SK-N-SH (cell line): ENCODE measurements around the gene USP48. TPM values are rescaled to one million over a fixed set of nuclear protein-coding genes. Genes with fewer than 3 reads are reported as not detected.

ENCODE experiments used
- CTCF ChIA-PET: fragments of 300-600, 350-600 bp; formaldehyde crosslinking; extraction: SDS; loops from one replicate; lab custom pipeline; 2021; lab: Yijun Ruan, JAX
- POLR2A ChIA-PET: fragments of 350-600 bp; sonication (Branson Sonifier 250); formaldehyde crosslinking; extraction: SDS; loops from one replicate; lab custom pipeline; 2020; ENCODE audit warnings: antibody characterized with exemption, inconsistent platforms; lab: Yijun Ruan, JAX
- DNase-seq: peaks from one replicate; pipeline ENCODE4 v3.0.0; 2012
- H2AFZ ChIP-seq: fragments of 200-600 bp; sonication (generic); 2 replicates; pipeline ENCODE4 v1.8.1; 2016; ENCODE audit warnings: antibody characterized with exemption, mild to moderate bottlenecking, low read depth
- H3F3A ChIP-seq: fragments of 200-600 bp; sonication (generic); replicated peaks from 2 replicates; pipeline ENCODE3; 2016; ENCODE audit warnings: antibody characterized with exemption, mild to moderate bottlenecking; ENCODE audit not compliant: insufficient read depth
- H3K27ac ChIP-seq, 2 experiments: fragments of 200-500 bp in 1 of 2; fragments of 200-600 bp in 1 of 2; sonication (Bioruptor generic) in 1 of 2; sonication (generic), shearing (Covaris generic) in 1 of 2; 2 replicates each; pipeline versions ENCODE4 v1.5.1 to v1.6.1; 2014 to 2016; ENCODE audit warnings: low read depth in 2 of 2, inconsistent platforms in 1 of 2, low read length in 1 of 2, mild to moderate bottlenecking in 1 of 2, mixed read lengths in 1 of 2
- H3K27me3 ChIP-seq: fragments of 200-600 bp; sonication (generic), shearing (Covaris generic); 2 replicates; pipeline ENCODE4 v1.6.1; 2016; ENCODE audit warnings: mixed run types; ENCODE audit not compliant: insufficient read depth
- H3K36me3 ChIP-seq, 2 experiments: fragments of 200-500 bp in 1 of 2; fragments of 200-600 bp in 1 of 2; sonication (Bioruptor generic) in 1 of 2; sonication (generic) in 1 of 2; replicated peaks in 1 of 2; 2 replicates each; pipeline versions ENCODE3 to v1.5.1; 2014 to 2016; ENCODE audit warnings: low read length in 1 of 2, mild to moderate bottlenecking in 1 of 2; ENCODE audit not compliant: insufficient read depth in 2 of 2, control insufficient read depth in 1 of 2
- H3K4me1 ChIP-seq, 2 experiments: fragments of 200-500 bp in 1 of 2; fragments of 200-600 bp in 1 of 2; sonication (Bioruptor generic) in 1 of 2; sonication (generic), shearing (Covaris generic) in 1 of 2; 2 replicates each; pipeline versions ENCODE4 v1.5.1 to v1.6.1; 2014 to 2016; ENCODE audit warnings: low read depth in 1 of 2, low read length in 1 of 2, mixed run types in 1 of 2; ENCODE audit not compliant: insufficient read depth in 2 of 2, control insufficient read depth in 1 of 2
- H3K4me2 ChIP-seq: fragments of 200-600 bp; sonication (generic), shearing (Covaris generic); 2 replicates; pipeline ENCODE4 v1.6.1; 2017; ENCODE audit warnings: mixed run types
- H3K4me3 ChIP-seq, 2 experiments: fragments of 200-500 bp in 1 of 2; fragments of 200-600 bp in 1 of 2; sonication (Bioruptor generic) in 1 of 2; sonication (generic), shearing (Covaris generic) in 1 of 2; 2 replicates each; pipeline versions ENCODE4 v1.5.1 to v1.8.1; 2014 to 2016; ENCODE audit warnings: low read depth in 2 of 2, inconsistent platforms in 1 of 2, low read length in 1 of 2, mild to moderate bottlenecking in 1 of 2, mixed read lengths in 1 of 2, moderate library complexity in 1 of 2
- H3K79me2 ChIP-seq: fragments of 200-600 bp; sonication (generic); 2 replicates; pipeline ENCODE4 v1.8.1; 2017; ENCODE audit warnings: mild to moderate bottlenecking; ENCODE audit not compliant: insufficient read depth
- H3K9ac ChIP-seq: fragments of 200-600 bp; sonication (generic); 2 replicates; pipeline ENCODE4 v1.6.1; 2017; ENCODE audit warnings: mixed run types
- H3K9me2 ChIP-seq: fragments of 200-600 bp; sonication (generic); 2 replicates; pipeline ENCODE4 v1.6.1; 2017; ENCODE audit warnings: mixed run types
- H3K9me3 ChIP-seq: fragments of 200-600 bp; sonication (generic); 2 replicates; pipeline ENCODE4 v1.6.1; 2017; ENCODE audit warnings: mixed run types, mild to moderate bottlenecking, moderate library complexity
- H4K20me1 ChIP-seq: fragments of 200-600 bp; sonication (generic); 2 replicates; pipeline ENCODE4 v1.6.1; 2017; ENCODE audit warnings: mild to moderate bottlenecking, mixed run types; ENCODE audit not compliant: insufficient read depth
- CHD2 ChIP-seq: fragments of 150-350 bp; IDR thresholded peaks from 2 replicates; pipeline ENCODE4 v1.6.1; 2018; ENCODE audit warnings: low read length; ENCODE audit not compliant: partially characterized antibody
- ELF1 ChIP-seq: IDR thresholded peaks from 2 replicates; pipeline ENCODE4 v1.4.0; 2012
- EP300 ChIP-seq, 2 experiments: IDR thresholded peaks; 2 replicates each; pipeline versions ENCODE4 v1.4.0 to v1.6.1; 2012; ENCODE audit warnings: borderline replicate concordance in 1 of 2, low read depth in 1 of 2, low read length in 1 of 2
- EZH2phosphoT487 ChIP-seq: fragments of 200-600 bp; sonication (generic); IDR thresholded peaks from 2 replicates; pipeline ENCODE4 v1.6.1; 2017; ENCODE audit warnings: low read depth, mixed run types, mild to moderate bottlenecking, antibody characterized with exemption, moderate library complexity, borderline replicate concordance
- FOXJ3 ChIP-seq: sonication (generic); formaldehyde crosslinking; IDR thresholded peaks from 2 replicates; pipeline ENCODE4 v1.5.1; 2020; ENCODE audit warnings: mild to moderate bottlenecking, missing genetic modification reagents
- GABPA ChIP-seq: IDR thresholded peaks from 2 replicates; pipeline ENCODE4 v1.4.0; 2012; ENCODE audit warnings: low read depth, mild to moderate bottlenecking
- NRF1 ChIP-seq: IDR thresholded peaks from 2 replicates; pipeline ENCODE4 v1.6.1; 2012; ENCODE audit warnings: low read depth, mild to moderate bottlenecking, low read length
- POLR2AphosphoS5 ChIP-seq: IDR thresholded peaks from 2 replicates; pipeline ENCODE4 v1.6.1; 2012; ENCODE audit warnings: low read depth, low read length
- RCOR1 ChIP-seq: fragments of 150-350 bp; IDR thresholded peaks from 2 replicates; pipeline ENCODE4 v1.6.1; 2017; ENCODE audit warnings: antibody characterized with exemption, low read length
- SMC3 ChIP-seq: IDR thresholded peaks from 2 replicates; pipeline ENCODE4 v1.6.1; 2012; ENCODE audit warnings: low read depth, low read length, improper control_type of control experiment
- TAF1 ChIP-seq: IDR thresholded peaks from 2 replicates; pipeline ENCODE4 v1.6.1; 2012; ENCODE audit warnings: low read depth, mild to moderate bottlenecking, low read length, moderate library complexity, borderline replicate concordance
- WGBS: methylation state at CpG from one replicate; pipeline ENCODE4 v1.1.6; 2017; ENCODE audit warnings: low lambda C conversion rate; 5-methylcytosine and 5-hydroxymethylcytosine counted together
- polyA plus RNA-seq, 3 experiments: library from polyadenylated mRNA; depleted of rRNA; stranded (reverse); fragments of >200 nt; gene quantifications; 2 replicates each; pipeline ENCODE4 v1.2.3, GENCODE V29; 2012
- TF ChIP-seq, protein P1 (sequence below): IDR thresholded peaks from 2 replicates; pipeline ENCODE4 v1.4.0; 2012; ENCODE audit warnings: low read depth
- TF ChIP-seq, protein P2 (sequence below): fragments of 200-600 bp; sonication (generic); IDR thresholded peaks from 2 replicates; pipeline ENCODE4 v1.6.1; 2017; ENCODE audit warnings: antibody characterized with exemption, mild to moderate bottlenecking, moderate library complexity
- TF ChIP-seq, protein P3 (sequence below): fragments of 150-350 bp; IDR thresholded peaks from 2 replicates; pipeline ENCODE4 v1.6.1; 2016; ENCODE audit warnings: mild to moderate bottlenecking, low read depth, low read length
- TF ChIP-seq, protein P4 (sequence below): IDR thresholded peaks from 2 replicates; pipeline ENCODE4 v1.4.0; 2012; ENCODE audit warnings: low read depth, borderline replicate concordance

Gene USP48
- polyA plus RNA-seq, 1 of the 3 experiments (the other 2 are of a cell fraction), result 13.6 TPM

DNA sequence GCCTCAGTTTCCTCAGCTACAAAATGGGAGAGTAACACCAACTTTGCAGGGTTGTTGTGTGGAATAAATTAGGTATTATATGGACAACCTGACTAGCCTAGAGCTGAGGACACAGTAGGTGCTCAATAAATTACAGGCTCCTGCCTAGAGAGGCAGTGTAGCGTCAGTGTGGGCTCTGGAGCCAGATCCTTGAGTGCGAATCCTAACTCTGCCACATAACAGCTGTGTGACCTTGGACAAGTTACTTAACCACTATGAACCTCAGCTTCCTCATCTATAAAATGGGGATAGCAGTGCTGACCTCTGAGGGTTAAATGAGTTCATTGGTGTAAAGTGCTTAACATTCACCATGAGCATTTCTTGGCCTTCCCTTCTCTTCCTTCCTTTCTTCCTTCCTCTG is 146.9 kb downstream of the USP48 start:
- H3K27me3 ChIP-seq, result peaks cover 12% of the 10 kb centered on the region; the same call in 1 of the 2 replicates
- H3K4me3 ChIP-seq, result no peak overlapping the region
- DNase-seq, result no peak
- H3F3A ChIP-seq, result no peaks in the 10 kb centered on the region
- H3K36me3 ChIP-seq, result no peaks in the 10 kb centered on the region
- no peaks in the 10 kb centered on the region for H4K20me1 ChIP-seq
- H3K9ac ChIP-seq, result no peak overlapping the region
- H3K4me2 ChIP-seq, result no peak overlapping the region
- peaks cover 0 to 8% of the 10 kb centered on the region in 2 experiments; a peak in 2 of 4 replicates for H3K4me1 ChIP-seq
- H3K79me2 ChIP-seq, result no peaks in the 10 kb centered on the region
- POLR2A ChIA-PET, result no interaction called here
- no peak overlapping the region for H2AFZ ChIP-seq
- no peak overlapping the region for H3K27ac ChIP-seq
- CTCF ChIA-PET, result no interaction called here
- WGBS, result 100% methylated on average over 1 of the region's 2 CpGs
- no peaks in the 10 kb centered on the region for H3K9me2 ChIP-seq
- TF ChIP-seq EZH2phosphoT487 (no peak), FOXJ3 (no peak), GABPA (no peak), TAF1 (no peak), NRF1 (no peak), POLR2AphosphoS5 (no peak), EP300 (IDR thresholded peaks at IDR 0.05; ENCODE audit: borderline replicate concordance in 1 of 2, low read depth in 1 of 2, low read length in 1 of 2) (no peak), ELF1 (no peak), SMC3 (no peak), CHD2 (no peak), RCOR1 (no peak)
- TF ChIP-seq, protein P1, sequence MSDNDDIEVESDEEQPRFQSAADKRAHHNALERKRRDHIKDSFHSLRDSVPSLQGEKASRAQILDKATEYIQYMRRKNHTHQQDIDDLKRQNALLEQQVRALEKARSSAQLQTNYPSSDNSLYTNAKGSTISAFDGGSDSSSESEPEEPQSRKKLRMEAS, result no peak
- TF ChIP-seq, protein P2, sequence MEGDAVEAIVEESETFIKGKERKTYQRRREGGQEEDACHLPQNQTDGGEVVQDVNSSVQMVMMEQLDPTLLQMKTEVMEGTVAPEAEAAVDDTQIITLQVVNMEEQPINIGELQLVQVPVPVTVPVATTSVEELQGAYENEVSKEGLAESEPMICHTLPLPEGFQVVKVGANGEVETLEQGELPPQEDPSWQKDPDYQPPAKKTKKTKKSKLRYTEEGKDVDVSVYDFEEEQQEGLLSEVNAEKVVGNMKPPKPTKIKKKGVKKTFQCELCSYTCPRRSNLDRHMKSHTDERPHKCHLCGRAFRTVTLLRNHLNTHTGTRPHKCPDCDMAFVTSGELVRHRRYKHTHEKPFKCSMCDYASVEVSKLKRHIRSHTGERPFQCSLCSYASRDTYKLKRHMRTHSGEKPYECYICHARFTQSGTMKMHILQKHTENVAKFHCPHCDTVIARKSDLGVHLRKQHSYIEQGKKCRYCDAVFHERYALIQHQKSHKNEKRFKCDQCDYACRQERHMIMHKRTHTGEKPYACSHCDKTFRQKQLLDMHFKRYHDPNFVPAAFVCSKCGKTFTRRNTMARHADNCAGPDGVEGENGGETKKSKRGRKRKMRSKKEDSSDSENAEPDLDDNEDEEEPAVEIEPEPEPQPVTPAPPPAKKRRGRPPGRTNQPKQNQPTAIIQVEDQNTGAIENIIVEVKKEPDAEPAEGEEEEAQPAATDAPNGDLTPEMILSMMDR, result no peak
- TF ChIP-seq, protein P3, sequence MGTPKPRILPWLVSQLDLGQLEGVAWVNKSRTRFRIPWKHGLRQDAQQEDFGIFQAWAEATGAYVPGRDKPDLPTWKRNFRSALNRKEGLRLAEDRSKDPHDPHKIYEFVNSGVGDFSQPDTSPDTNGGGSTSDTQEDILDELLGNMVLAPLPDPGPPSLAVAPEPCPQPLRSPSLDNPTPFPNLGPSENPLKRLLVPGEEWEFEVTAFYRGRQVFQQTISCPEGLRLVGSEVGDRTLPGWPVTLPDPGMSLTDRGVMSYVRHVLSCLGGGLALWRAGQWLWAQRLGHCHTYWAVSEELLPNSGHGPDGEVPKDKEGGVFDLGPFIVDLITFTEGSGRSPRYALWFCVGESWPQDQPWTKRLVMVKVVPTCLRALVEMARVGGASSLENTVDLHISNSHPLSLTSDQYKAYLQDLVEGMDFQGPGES, result no peak
- TF ChIP-seq, protein P4, sequence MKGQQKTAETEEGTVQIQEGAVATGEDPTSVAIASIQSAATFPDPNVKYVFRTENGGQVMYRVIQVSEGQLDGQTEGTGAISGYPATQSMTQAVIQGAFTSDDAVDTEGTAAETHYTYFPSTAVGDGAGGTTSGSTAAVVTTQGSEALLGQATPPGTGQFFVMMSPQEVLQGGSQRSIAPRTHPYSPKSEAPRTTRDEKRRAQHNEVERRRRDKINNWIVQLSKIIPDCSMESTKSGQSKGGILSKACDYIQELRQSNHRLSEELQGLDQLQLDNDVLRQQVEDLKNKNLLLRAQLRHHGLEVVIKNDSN, result no peak
- H3K9me3 ChIP-seq, result no peaks in the 10 kb centered on the region
